WTC11 (cell line): Measurements from ENCODE around the gene HLF.

Experiments used
- ATF1 ChIP-seq: sonication (generic); formaldehyde crosslinking; IDR thresholded peaks from 2 replicates; pipeline ENCODE4 v1.8.1; 2023; ENCODE audit warnings: mild to moderate bottlenecking, moderate library complexity, missing genetic modification reagents
- CREB1 ChIP-seq: sonication (generic); formaldehyde crosslinking; IDR thresholded peaks from 2 replicates; pipeline ENCODE4 v1.8.0; 2023; ENCODE audit warnings: mild to moderate bottlenecking, missing genetic modification reagents
- CTCF ChIP-seq: fragments of 200-600 bp; IDR thresholded peaks from 2 replicates; pipeline ENCODE4 v1.8.0; 2022; ENCODE audit warnings: antibody characterized with exemption
- IRF2 ChIP-seq: sonication (generic); formaldehyde crosslinking; IDR thresholded peaks from 2 replicates; pipeline ENCODE4 v1.8.0; 2022; ENCODE audit warnings: low read depth, missing genetic modification reagents, borderline replicate concordance
- TEAD4 ChIP-seq: sonication (generic); formaldehyde crosslinking; IDR thresholded peaks from 2 replicates; pipeline ENCODE4 v1.8.0; 2022; ENCODE audit warnings: mild to moderate bottlenecking, missing genetic modification reagents
- USF2 ChIP-seq: sonication (generic); formaldehyde crosslinking; IDR thresholded peaks from 2 replicates; pipeline ENCODE4 v1.8.1; 2023; ENCODE audit warnings: mild to moderate bottlenecking, missing genetic modification reagents, moderate library complexity
- ZBTB43 ChIP-seq: sonication (generic); formaldehyde crosslinking; IDR thresholded peaks from 2 replicates; pipeline ENCODE4 v1.8.1; 2023; ENCODE audit warnings: mild to moderate bottlenecking, missing genetic modification reagents
- ZNF512 ChIP-seq: sonication (generic); formaldehyde crosslinking; IDR thresholded peaks from 2 replicates; pipeline ENCODE4 v1.8.1; 2022; ENCODE audit warnings: missing genetic modification reagents, borderline replicate concordance

- TF ChIP-seq CTCF (no peak), ZNF512 (no peak), TEAD4 (CRISPR knock-in tag) (no peak), CREB1 (CRISPR knock-in tag) (no peak), ZBTB43 (CRISPR knock-in tag) (no peak), IRF2 (CRISPR knock-in tag) (no peak), ATF1 (CRISPR knock-in tag) (no peak), USF2 (no peak)
Observed at GRCh38 chr17:55271223-55271571, 6.4 kb downstream of the HLF start.
